GM23338 (cell line): ENCODE data around the gene ALKBH8. TPM values are rescaled to one million over a fixed set of nuclear protein-coding genes. Genes with fewer than 3 reads are reported as not detected.
A peak's percentile ranks its signal among the peaks of the same experiment; 100 is the strongest.
"Not testable (repeated sequence)": the region's sequence is repeated elsewhere in the genome, so short reads cannot be mapped to it uniquely, and the experiment has no call there.

Experiments
- ATAC-seq: fragments of 200-7000 bp; cut with Tn5 transposase; 3 replicates; pipeline ENCODE4 v1.9.1; 2020
- DNase-seq: peaks from one replicate; pipeline ENCODE4 v3.0.0-alpha.2; 2015; ENCODE audit warnings: low spot score
- H2AFZ ChIP-seq: fragments of 200-600 bp; sonication (generic); 2 replicates; pipeline ENCODE4 v1.8.0; 2016; ENCODE audit warnings: antibody characterized with exemption, mild to moderate bottlenecking, moderate library complexity
- H3F3A ChIP-seq: fragments of 200-600 bp; sonication (generic); replicated peaks from 2 replicates; pipeline ENCODE4 v1.8.0; 2017; ENCODE audit warnings: antibody characterized with exemption, mixed run types, low read depth
- H3K27ac ChIP-seq: fragments of 200-600 bp; sonication (generic); 2 replicates; pipeline ENCODE4 v1.6.1; 2016; ENCODE audit warnings: low read depth
- H3K27me3 ChIP-seq: fragments of 200-600 bp; sonication (generic); 2 replicates; pipeline ENCODE4 v1.8.0; 2016; ENCODE audit warnings: mild to moderate bottlenecking, mixed run types, moderate library complexity; ENCODE audit not compliant: insufficient read depth
- H3K36me3 ChIP-seq: fragments of 200-600 bp; sonication (generic); 2 replicates; pipeline ENCODE4 v1.8.0; 2016; ENCODE audit warnings: mild to moderate bottlenecking; ENCODE audit not compliant: insufficient read depth
- H3K4me1 ChIP-seq: fragments of 200-600 bp; sonication (generic); 2 replicates; pipeline ENCODE4 v1.8.0; 2016; ENCODE audit warnings: mild to moderate bottlenecking, moderate library complexity; ENCODE audit not compliant: insufficient read depth
- H3K4me2 ChIP-seq: fragments of 200-600 bp; sonication (generic); 2 replicates; pipeline ENCODE4 v1.7.1; 2017; ENCODE audit warnings: mixed run types
- H3K4me3 ChIP-seq: fragments of 200-600 bp; sonication (generic); 2 replicates; pipeline ENCODE4 v1.6.1; 2016; ENCODE audit warnings: mixed run types
- H3K79me2 ChIP-seq: fragments of 200-600 bp; sonication (generic); replicated peaks from 2 replicates; pipeline ENCODE4 v1.8.0; 2017; ENCODE audit warnings: mild to moderate bottlenecking; ENCODE audit not compliant: insufficient read depth
- H3K9me2 ChIP-seq: fragments of 200-600 bp; sonication (generic); 2 replicates; pipeline ENCODE4 v1.8.0; 2017; ENCODE audit not compliant: insufficient read depth
- H4K20me1 ChIP-seq: fragments of 200-600 bp; sonication (generic); replicated peaks from 2 replicates; pipeline ENCODE4 v1.8.0; 2017; ENCODE audit warnings: mild to moderate bottlenecking; ENCODE audit not compliant: insufficient read depth
- H3K27ac Mint-ChIP-seq: 2 replicates; pipeline ENCODE4 v1.8.0; 2020; ENCODE audit warnings: inconsistent platforms, mild to moderate bottlenecking, moderate library complexity, mixed read lengths
- H3K27me3 Mint-ChIP-seq: 3 replicates; pipeline ENCODE4 v1.8.0; 2022; ENCODE audit warnings: low read depth, mild to moderate bottlenecking, moderate library complexity, mixed read lengths, inconsistent platforms; ENCODE audit not compliant: insufficient read depth, poor library complexity
- H3K36me3 Mint-ChIP-seq: 3 replicates; pipeline ENCODE4 v1.8.0; 2021; ENCODE audit warnings: low read depth, mild to moderate bottlenecking, inconsistent platforms, moderate library complexity, mixed read lengths
- H3K4me1 Mint-ChIP-seq: 3 replicates; pipeline ENCODE4 v1.8.0; 2020; ENCODE audit warnings: mild to moderate bottlenecking, inconsistent platforms, mixed read lengths
- H3K4me3 Mint-ChIP-seq: 3 replicates; pipeline ENCODE4 v1.8.0; 2021; ENCODE audit warnings: moderate library complexity, mild to moderate bottlenecking, inconsistent platforms, mixed read lengths
- H3K9me3 Mint-ChIP-seq: 3 replicates; pipeline ENCODE4 v1.8.0; 2020; ENCODE audit warnings: moderate library complexity, mild to moderate bottlenecking, inconsistent platforms, mixed read lengths
- CREB1 ChIP-seq: fragments of 250-450 bp; sonication (Bioruptor Pico); IDR thresholded peaks from 2 replicates; pipeline ENCODE4 v1.5.0; 2020; ENCODE audit warnings: low read depth, mild to moderate bottlenecking, moderate library complexity
- EZH2 ChIP-seq: fragments of 200-600 bp; sonication (generic); IDR thresholded peaks from one replicate; pipeline ENCODE4 v1.8.0; 2017; ENCODE audit warnings: antibody characterized with exemption, mild to moderate bottlenecking, low read depth; ENCODE audit not compliant: unreplicated experiment
- EZH2phosphoT487 ChIP-seq: fragments of 200-600 bp; sonication (generic); IDR thresholded peaks from one replicate; pipeline ENCODE4 v1.8.1; 2018; ENCODE audit warnings: antibody characterized with exemption; ENCODE audit not compliant: unreplicated experiment
- JUNB ChIP-seq: IDR thresholded peaks from one replicate; pipeline ENCODE4 v1.6.1; 2016; ENCODE audit warnings: antibody characterized with exemption; ENCODE audit not compliant: unreplicated experiment
- NANOG ChIP-seq: IDR thresholded peaks from 2 replicates; pipeline ENCODE4 v1.6.1; 2016; ENCODE audit warnings: antibody characterized with exemption, borderline replicate concordance
- POLR2AphosphoS5 ChIP-seq: IDR thresholded peaks from 2 replicates; pipeline ENCODE4 v1.6.1; 2016; ENCODE audit warnings: antibody characterized with exemption, low read depth
- STAT1 ChIP-seq: IDR thresholded peaks from one replicate; pipeline ENCODE4 v1.6.1; 2016; ENCODE audit warnings: antibody characterized with exemption; ENCODE audit not compliant: unreplicated experiment
- ZNF114 ChIP-seq: fragments of 250-450 bp; sonication (Bioruptor Pico); IDR thresholded peaks from 2 replicates; pipeline ENCODE4 v1.5.0; 2020; ENCODE audit warnings: mild to moderate bottlenecking, moderate library complexity
- ZNF462 ChIP-seq: fragments of 250-450 bp; sonication (Bioruptor Pico); IDR thresholded peaks from 2 replicates; pipeline ENCODE4 v1.5.0; 2020; ENCODE audit warnings: mild to moderate bottlenecking, moderate library complexity
- polyA plus RNA-seq: library from polyadenylated mRNA; unstranded; fragments of >200 nt; fragmentation: Nextera tagmentation; extraction: Ambion mirVana; gene quantifications from 2 replicates; pipeline ENCODE4 v1.2.1, GENCODE V29; 2016
- total RNA-seq: library from RNA; depleted of rRNA; stranded (reverse); fragments of >200 nt; shearing (Covaris generic); gene quantifications from 2 replicates; pipeline ENCODE4 v1.2.3, GENCODE V29; 2014
- TF ChIP-seq, protein P1 (sequence below): IDR thresholded peaks from 2 replicates; pipeline ENCODE4 v1.6.1; 2016; ENCODE audit warnings: antibody characterized with exemption
- TF ChIP-seq, protein P2 (sequence below), 2 experiments: fragments of 200-600 bp in 1 of 2; sonication (generic) in 1 of 2; conservative IDR thresholded peaks; 2 replicates each; pipeline versions ENCODE4 v1.5.1 to v1.6.1; 2016 to 2017; ENCODE audit warnings: antibody characterized with exemption in 2 of 2, low read depth in 2 of 2, mild to moderate bottlenecking in 2 of 2, moderate library complexity in 1 of 2

Gene ALKBH8
- total and polyA plus RNA-seq, 2 experiments from 2014 or later = 8.9 to 14.2 TPM

DNA sequence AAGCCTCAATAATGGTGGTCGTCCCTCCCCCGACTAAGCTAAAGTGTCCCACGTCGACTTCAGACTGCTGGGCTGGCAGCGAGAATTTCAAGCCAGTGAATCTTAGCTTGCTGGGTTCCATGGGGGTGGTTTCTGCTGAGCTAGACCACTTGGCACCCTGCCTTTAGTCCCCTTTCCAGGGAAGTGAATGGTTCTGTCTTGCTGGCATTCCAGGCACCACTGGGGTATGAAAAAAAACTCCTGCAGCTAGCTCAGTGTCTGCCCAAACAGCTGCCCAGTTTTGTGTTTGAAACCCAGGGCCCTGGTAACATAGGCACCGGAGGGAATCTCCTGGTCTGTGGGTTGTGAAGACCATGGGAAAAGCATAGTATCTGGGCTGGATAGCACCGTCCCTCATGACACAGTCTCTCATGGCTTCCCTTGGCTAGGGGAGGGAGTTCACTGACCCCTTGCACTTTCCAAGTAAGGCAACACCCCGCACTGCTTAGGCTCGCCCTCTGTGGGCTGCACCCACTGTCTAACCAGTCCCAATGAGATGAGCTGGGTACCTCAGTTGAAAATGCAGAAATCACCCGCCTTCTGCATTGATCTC lies 99.2 kb downstream of the ALKBH8 start:
- H3K79me2 ChIP-seq, H3K9me3 Mint-ChIP-seq, H3K9me2 ChIP-seq, H2AFZ ChIP-seq, H4K20me1 ChIP-seq, H3K27ac Mint-ChIP-seq, DNase-seq, H3K4me3 Mint-ChIP-seq, H3F3A ChIP-seq, H3K27me3 Mint-ChIP-seq, H3K36me3 ChIP-seq, H3K4me3 ChIP-seq, H3K4me2 ChIP-seq, ATAC-seq, H3K27ac ChIP-seq, H3K27me3 ChIP-seq, H3K4me1 ChIP-seq, H3K4me1 Mint-ChIP-seq, H3K36me3 Mint-ChIP-seq: not testable (repeated sequence)

DNA sequence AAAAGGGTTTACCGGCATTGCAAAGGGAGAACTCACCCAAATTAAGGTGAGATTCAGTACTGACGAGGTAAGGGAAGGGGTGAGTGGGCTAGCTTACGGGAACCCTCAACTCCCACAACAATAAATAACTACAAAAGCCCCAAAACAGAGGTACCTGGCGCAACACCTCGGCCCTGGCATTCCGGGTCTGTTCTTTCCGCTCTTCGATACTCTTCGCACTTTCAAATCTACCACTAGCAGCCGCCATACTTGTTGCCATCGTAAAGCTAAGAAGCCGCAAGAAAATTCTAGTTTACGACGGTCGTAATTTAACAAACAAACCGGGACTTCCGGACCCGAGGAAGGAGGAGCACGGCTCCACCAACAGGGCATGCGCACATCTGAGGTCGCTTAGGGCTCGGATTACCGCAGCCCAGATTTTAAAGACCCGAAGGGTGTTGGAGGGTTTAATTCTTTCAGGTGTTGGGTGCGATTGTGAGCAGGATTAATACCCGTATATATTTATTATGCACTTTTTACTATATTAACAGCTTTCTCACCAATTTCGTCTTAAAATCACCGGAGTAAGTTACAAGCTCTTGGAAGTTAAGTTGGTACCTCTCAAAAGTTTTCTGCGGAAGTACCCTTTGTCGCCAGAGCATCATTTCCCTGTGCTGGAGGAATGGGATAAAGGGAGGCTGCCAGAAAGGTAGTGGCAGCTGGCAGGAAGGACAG lies 107.8 kb downstream of the ALKBH8 start, which contains the start of gene CWF19L2:
Gene CWF19L2, minus strand, starts transcription at position 268 of the 714 bp plus-strand sequence. Its CDS starts 9 bp downstream, at position 259.
- Mint-ChIP-seq H3K9me3 (no peaks in the 10 kb centered on the region), H3K27ac (peak within 1 kb of the TSS; percentile 97), H3K4me3 (peak within 1 kb of the TSS; percentile 88), H3K27me3 (peaks cover 3% of the 10 kb centered on the region), H3K4me1 (peaks cover 3% of the 10 kb centered on the region; the same call in 2 of the 3 replicates), H3K36me3 (0 out of 3 replicates have a peak, but pooled peaks cover 5% of the 10 kb centered on the region)
- DNase-seq = peak; percentile 99
- ATAC-seq = peak; percentile 99
- no peaks in the 10 kb centered on the region for H3K9me2 ChIP-seq
- peak within 1 kb of the TSS; percentile 15; the same call in 1 of the 2 replicates for H3K27ac ChIP-seq
- peak within 1 kb of the TSS; percentile 96 for H3K4me2 ChIP-seq
- H3K27me3 ChIP-seq = no peaks in the 10 kb centered on the region
- H3K4me3 ChIP-seq = peak within 1 kb of the TSS; percentile 64
- peaks cover 5% of the 10 kb centered on the region; the same call in 1 of the 2 replicates for H3K4me1 ChIP-seq
- peaks cover 21% of the 10 kb centered on the region for H3K79me2 ChIP-seq
- 0 out of 2 replicates have a peak, but pooled peaks cover 5% of the 10 kb centered on the region for H3K36me3 ChIP-seq
- peak within 1 kb of the TSS; percentile 25; the same call in 1 of the 2 replicates for H2AFZ ChIP-seq
- no peaks in the 10 kb centered on the region for H3F3A ChIP-seq
- no peaks in the 10 kb centered on the region for H4K20me1 ChIP-seq
- no peak for TF ChIP-seq JUNB
- TF ChIP-seq EZH2 = no peak
- TF ChIP-seq, protein P1, sequence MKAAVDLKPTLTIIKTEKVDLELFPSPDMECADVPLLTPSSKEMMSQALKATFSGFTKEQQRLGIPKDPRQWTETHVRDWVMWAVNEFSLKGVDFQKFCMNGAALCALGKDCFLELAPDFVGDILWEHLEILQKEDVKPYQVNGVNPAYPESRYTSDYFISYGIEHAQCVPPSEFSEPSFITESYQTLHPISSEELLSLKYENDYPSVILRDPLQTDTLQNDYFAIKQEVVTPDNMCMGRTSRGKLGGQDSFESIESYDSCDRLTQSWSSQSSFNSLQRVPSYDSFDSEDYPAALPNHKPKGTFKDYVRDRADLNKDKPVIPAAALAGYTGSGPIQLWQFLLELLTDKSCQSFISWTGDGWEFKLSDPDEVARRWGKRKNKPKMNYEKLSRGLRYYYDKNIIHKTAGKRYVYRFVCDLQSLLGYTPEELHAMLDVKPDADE = peak; percentile 65; the same call in 1 of the 2 replicates
- no peak for TF ChIP-seq CREB1 (CRISPR knock-in tag)
- TF ChIP-seq, protein P2, sequence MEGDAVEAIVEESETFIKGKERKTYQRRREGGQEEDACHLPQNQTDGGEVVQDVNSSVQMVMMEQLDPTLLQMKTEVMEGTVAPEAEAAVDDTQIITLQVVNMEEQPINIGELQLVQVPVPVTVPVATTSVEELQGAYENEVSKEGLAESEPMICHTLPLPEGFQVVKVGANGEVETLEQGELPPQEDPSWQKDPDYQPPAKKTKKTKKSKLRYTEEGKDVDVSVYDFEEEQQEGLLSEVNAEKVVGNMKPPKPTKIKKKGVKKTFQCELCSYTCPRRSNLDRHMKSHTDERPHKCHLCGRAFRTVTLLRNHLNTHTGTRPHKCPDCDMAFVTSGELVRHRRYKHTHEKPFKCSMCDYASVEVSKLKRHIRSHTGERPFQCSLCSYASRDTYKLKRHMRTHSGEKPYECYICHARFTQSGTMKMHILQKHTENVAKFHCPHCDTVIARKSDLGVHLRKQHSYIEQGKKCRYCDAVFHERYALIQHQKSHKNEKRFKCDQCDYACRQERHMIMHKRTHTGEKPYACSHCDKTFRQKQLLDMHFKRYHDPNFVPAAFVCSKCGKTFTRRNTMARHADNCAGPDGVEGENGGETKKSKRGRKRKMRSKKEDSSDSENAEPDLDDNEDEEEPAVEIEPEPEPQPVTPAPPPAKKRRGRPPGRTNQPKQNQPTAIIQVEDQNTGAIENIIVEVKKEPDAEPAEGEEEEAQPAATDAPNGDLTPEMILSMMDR (conservative IDR thresholded peaks at IDR 0.05; ENCODE audit: low read depth in 2 of 2) = no peak
- TF ChIP-seq EZH2phosphoT487 = no peak
- TF ChIP-seq ZNF114 (CRISPR knock-in tag) = no peak
- 0 out of 2 replicates have a peak, but pooled peaks have one; percentile 4 for TF ChIP-seq NANOG
- peak; percentile 87 for TF ChIP-seq POLR2AphosphoS5
- TF ChIP-seq STAT1 = no peak
- no peak for TF ChIP-seq ZNF462 (CRISPR knock-in tag)
